Right lobe of liver (tissue), 6 donors: Measurements from ENCODE around the gene FMN2. TPM values are rescaled to one million over a fixed set of nuclear protein-coding genes. Genes with fewer than 3 reads are reported as not detected.

Experiments used
- ATAC-seq, 4 donors: fragments of 200-7000 bp; cut with Tn5 transposase; one replicate each; pipeline ENCODE4 v1.9.1; 2020; ENCODE audit warnings: mild to moderate bottlenecking in 4 of 4, moderate library complexity in 4 of 4
- DNase-seq, 3 donors: peaks; one replicate each; pipeline ENCODE4 v3.0.0-alpha.2; 2020
- H3K27ac ChIP-seq, 3 donors: fragments of 200-600 bp; one replicate each; pipeline ENCODE4 v1.8.0; 2022
- H3K27me3 ChIP-seq, 2 donors: fragments of 200-600 bp; one replicate each; pipeline ENCODE4 v1.8.0; 2022
- H3K36me3 ChIP-seq, 4 donors: fragments of 200-600 bp; sonication (generic) in 1 of 4; one replicate each; pipeline versions ENCODE4 v1.5.1 to v1.8.0; 2017 to 2022; ENCODE audit warnings: control low read depth in 1 of 4
- H3K4me1 ChIP-seq, 4 donors: fragments of 200-600 bp; sonication (generic) in 1 of 4; one replicate each; pipeline versions ENCODE4 v1.5.1 to v1.8.0; 2017 to 2022; ENCODE audit warnings: control low read depth in 1 of 4
- H3K4me3 ChIP-seq, 3 donors: fragments of 200-600 bp; one replicate each; pipeline ENCODE4 v1.8.0; 2022
- H3K9me3 ChIP-seq, 4 donors: fragments of 200-600 bp; sonication (generic) in 1 of 4; one replicate each; pipeline versions ENCODE4 v1.5.1 to v1.8.0; 2017 to 2022; ENCODE audit warnings: control low read depth in 1 of 4
- POLR2A ChIP-seq: fragments of 450-650 bp; IDR thresholded peaks from one replicate; pipeline ENCODE4 v1.6.1; 2017; ENCODE audit warnings: antibody characterized with exemption, mild to moderate bottlenecking
- WGBS: methylation state at CpG from one replicate; pipeline ENCODE4 v1.1.6; 2018; ENCODE audit warnings: low coverage, low lambda C conversion rate; ENCODE audit not compliant: insufficient coverage; ENCODE audit errors: missing lambda C conversion rate; 5-methylcytosine and 5-hydroxymethylcytosine counted together
- intact Hi-C, 2 donors: fragments of 100-400 bp; cut with DNase I; formaldehyde crosslinking; loops; one replicate each; pipeline versions ENCODE4 v1.11.2 to v1.14.1; 2022
- total RNA-seq, 6 experiments: library from RNA; depleted of rRNA in 2 of 6; stranded (reverse); fragments of >200 nt in 2 of 6; fragmentation: NEBNext Ultra II Directional in 3 of 6; extraction: Animal tissue kit (Norgen Biotek cat#: 25700) in 3 of 6; gene quantifications; one replicate each; pipeline versions ENCODE4 v1.1.0 to v1.2.4, GENCODE V29; 2016 to 2023
- TF ChIP-seq, protein P1 (sequence below), 4 donors: fragments of 200-600 bp in 3 of 4; fragments of 450-650 bp in 1 of 4; IDR thresholded peaks; one replicate each; pipeline versions ENCODE4 v1.5.1 to v1.8.0; 2016 to 2022; ENCODE audit warnings: antibody characterized with exemption in 4 of 4, mild to moderate bottlenecking in 2 of 4
- donor health status: DM: no; HTN: yes; CAD: no.
- donor health status: DM: no; HTN: no; CAD: no.
- donor health status: DM: no; HTN: no; CAD: no.
- donor health status: DM: no; HTN: yes; CAD: no.
- donor health status: DM: no; HTN: yes; CAD: no.

The FMN2 gene
- total RNA-seq, 6 experiments from 2014 or later, result 0.12 TPM; not detected in 5

DNA sequence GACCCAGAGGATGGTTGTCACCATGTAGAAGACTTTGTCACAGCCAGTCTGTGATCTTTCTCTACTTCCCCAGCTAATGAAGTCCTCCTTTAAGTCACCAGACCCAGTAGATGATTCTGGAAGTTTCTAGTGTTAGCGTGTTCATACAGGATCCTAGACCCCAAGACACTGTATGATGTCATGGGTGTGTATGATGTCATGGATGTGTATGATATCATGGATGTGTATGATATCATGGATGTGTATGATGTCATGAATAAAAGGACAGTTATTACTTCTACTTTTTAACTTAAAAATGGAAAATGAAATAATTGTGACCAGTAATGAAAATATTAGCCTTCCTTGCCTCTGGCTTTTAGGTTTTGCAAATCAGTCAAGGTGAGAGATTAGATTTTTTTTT, 260.0 kb downstream of the FMN2 start:
- H3K27ac ChIP-seq, result no peak overlapping the region
- H3K4me1 ChIP-seq, result no peaks in the 10 kb centered on the region
- no peaks in the 10 kb centered on the region for H3K9me3 ChIP-seq
- H3K27me3 ChIP-seq, result no peaks in the 10 kb centered on the region
- no peak for DNase-seq
- intact Hi-C loops, result no loop called here
- ATAC-seq, result no peak
- no peak overlapping the region for H3K4me3 ChIP-seq
- no peaks in the 10 kb centered on the region for H3K36me3 ChIP-seq
- WGBS, result 53% methylated on average over 1 of the region's 1 CpG
- no peak for TF ChIP-seq POLR2A
- TF ChIP-seq, protein P1, sequence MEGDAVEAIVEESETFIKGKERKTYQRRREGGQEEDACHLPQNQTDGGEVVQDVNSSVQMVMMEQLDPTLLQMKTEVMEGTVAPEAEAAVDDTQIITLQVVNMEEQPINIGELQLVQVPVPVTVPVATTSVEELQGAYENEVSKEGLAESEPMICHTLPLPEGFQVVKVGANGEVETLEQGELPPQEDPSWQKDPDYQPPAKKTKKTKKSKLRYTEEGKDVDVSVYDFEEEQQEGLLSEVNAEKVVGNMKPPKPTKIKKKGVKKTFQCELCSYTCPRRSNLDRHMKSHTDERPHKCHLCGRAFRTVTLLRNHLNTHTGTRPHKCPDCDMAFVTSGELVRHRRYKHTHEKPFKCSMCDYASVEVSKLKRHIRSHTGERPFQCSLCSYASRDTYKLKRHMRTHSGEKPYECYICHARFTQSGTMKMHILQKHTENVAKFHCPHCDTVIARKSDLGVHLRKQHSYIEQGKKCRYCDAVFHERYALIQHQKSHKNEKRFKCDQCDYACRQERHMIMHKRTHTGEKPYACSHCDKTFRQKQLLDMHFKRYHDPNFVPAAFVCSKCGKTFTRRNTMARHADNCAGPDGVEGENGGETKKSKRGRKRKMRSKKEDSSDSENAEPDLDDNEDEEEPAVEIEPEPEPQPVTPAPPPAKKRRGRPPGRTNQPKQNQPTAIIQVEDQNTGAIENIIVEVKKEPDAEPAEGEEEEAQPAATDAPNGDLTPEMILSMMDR (IDR thresholded peaks at IDR 0.05), result no peak

DNA sequence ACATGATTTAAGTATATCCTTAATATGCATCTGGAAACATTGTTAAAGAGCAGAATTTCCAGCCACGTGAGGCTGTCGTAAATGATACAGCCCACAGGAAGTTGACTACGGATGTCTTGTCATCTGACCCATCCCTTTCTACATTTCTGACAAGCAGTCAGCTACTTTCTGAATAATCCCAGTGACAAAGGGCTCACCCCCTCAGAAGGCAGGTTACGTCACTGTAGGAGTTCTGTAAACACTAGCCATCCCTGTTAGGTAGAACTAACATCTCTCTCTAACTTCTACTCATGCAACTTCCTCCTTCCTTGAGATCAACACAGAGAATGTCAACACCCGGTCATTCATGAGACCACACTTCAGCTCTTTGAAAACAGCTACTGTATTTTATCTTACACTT, 261.1 kb downstream of the FMN2 start:
- Histone ChIP-seq H3K27me3 (no peaks in the 10 kb centered on the region), H3K27ac (no peak overlapping the region), H3K4me1 (no peaks in the 10 kb centered on the region), H3K36me3 (no peaks in the 10 kb centered on the region), H3K9me3 (no peaks in the 10 kb centered on the region), H3K4me3 (no peak overlapping the region)
- ATAC-seq (no peak), DNase-seq (no peak)
- TF ChIP-seq, protein P1 (IDR thresholded peaks at IDR 0.05), result no peak
- TF ChIP-seq POLR2A, result no peak
- 32% methylated on average over 5 of the region's 5 CpGs for WGBS
- intact Hi-C loops, result no loop called here

DNA sequence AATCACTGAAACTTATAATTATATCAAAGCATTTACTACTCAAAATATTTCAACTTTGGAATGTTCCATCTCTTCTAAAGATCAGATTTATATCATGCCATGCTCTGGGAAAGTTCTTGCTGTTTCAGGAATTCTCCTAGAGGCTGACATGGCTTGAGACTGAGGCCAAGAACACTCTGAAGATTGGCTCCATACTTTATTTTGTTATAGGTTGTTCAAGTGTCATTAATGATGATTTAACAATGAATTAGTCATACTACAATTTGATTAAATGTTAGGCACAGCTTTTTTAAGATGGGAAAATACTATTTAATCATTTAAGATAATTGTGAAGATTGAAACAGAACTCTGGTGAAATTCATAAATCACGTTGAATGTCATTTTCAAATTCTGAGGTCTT, 264.9 kb downstream of the FMN2 start:
- DNase-seq (no peak), ATAC-seq (no peak)
- intact Hi-C loops, result no loop called here
- no peaks in the 10 kb centered on the region for H3K27me3 ChIP-seq
- H3K36me3 ChIP-seq, result no peaks in the 10 kb centered on the region
- no peak overlapping the region for H3K4me3 ChIP-seq
- H3K4me1 ChIP-seq, result no peaks in the 10 kb centered on the region
- no peaks in the 10 kb centered on the region for H3K9me3 ChIP-seq
- no peak overlapping the region for H3K27ac ChIP-seq
- TF ChIP-seq, protein P1 (IDR thresholded peaks at IDR 0.05), result no peak
- TF ChIP-seq POLR2A, result no peak
- 24% methylated on average over 1 of the region's 1 CpG for WGBS

DNA sequence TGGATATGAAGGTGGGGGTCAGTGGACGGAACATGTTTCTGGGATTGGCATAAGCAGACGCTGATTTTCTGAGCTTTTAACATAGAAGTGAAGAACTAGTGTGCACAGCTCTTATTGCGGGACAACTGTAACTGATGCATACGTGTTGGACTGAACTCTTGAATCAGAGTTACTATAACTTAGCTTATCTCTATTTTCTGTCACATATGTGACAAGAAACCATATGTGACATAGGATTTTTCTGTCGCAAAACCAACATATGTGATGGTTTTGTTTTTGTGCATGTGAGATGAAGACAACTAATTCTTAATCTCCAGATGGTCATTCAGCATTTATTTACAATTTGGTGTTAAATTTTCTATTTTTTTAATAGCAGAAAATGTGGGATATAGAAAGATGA, 270.4 kb downstream of the FMN2 start:
- DNase-seq (no peak), ATAC-seq (no peak)
- intact Hi-C loops, result no loop called here
- 75% methylated on average over 5 of the region's 5 CpGs for WGBS
- Histone ChIP-seq H3K27ac (no peak overlapping the region), H3K27me3 (no peaks in the 10 kb centered on the region), H3K4me1 (no peaks in the 10 kb centered on the region), H3K36me3 (no peaks in the 10 kb centered on the region), H3K9me3 (no peaks in the 10 kb centered on the region), H3K4me3 (no peak overlapping the region)
- no peak for TF ChIP-seq POLR2A
- TF ChIP-seq, protein P1 (IDR thresholded peaks at IDR 0.05), result no peak

DNA sequence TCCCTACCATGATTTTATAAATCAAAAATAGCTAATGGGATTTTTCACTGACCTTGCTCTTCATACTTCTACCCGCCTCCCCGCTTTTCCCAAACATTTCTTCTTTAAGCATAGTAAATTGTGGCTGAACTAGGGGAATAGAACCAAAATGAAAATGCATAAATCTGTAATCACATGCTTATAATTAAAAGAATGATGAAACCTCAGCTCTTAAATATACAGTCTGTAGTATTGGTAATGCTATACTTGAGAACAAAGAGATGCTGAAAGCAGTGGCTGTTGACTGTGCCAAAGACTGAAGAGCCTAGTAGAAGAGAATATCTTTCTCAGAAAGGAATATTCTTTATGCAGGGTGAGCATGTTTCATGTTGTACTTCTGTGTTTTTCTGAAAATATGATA, 271.1 kb downstream of the FMN2 start:
- H3K36me3 ChIP-seq, result no peaks in the 10 kb centered on the region
- WGBS, result 81% methylated on average over 2 of the region's 2 CpGs
- intact Hi-C loops, result no loop called here
- TF ChIP-seq, protein P1 (IDR thresholded peaks at IDR 0.05), result no peak
- no peak for TF ChIP-seq POLR2A
- H3K27me3 ChIP-seq, result no peaks in the 10 kb centered on the region
- H3K4me1 ChIP-seq, result no peaks in the 10 kb centered on the region
- H3K27ac ChIP-seq, result no peak overlapping the region
- DNase-seq (no peak), ATAC-seq (no peak)
- H3K4me3 ChIP-seq, result no peak overlapping the region
- H3K9me3 ChIP-seq, result no peaks in the 10 kb centered on the region
